DMS 273 treated with DMSO at 0.1 percent for 48 hours (cell line): ENCODE data around the gene HAPLN3.

Experiments
- DNase-seq: peaks from one replicate; lab custom pipeline; 2025; lab: John Stamatoyannopoulos, UW

Gene HAPLN3

GRCh38 chr15:88859550-88859949 lies 35.8 kb downstream of the HAPLN3 start:
- no peak for DNase-seq

DNA sequence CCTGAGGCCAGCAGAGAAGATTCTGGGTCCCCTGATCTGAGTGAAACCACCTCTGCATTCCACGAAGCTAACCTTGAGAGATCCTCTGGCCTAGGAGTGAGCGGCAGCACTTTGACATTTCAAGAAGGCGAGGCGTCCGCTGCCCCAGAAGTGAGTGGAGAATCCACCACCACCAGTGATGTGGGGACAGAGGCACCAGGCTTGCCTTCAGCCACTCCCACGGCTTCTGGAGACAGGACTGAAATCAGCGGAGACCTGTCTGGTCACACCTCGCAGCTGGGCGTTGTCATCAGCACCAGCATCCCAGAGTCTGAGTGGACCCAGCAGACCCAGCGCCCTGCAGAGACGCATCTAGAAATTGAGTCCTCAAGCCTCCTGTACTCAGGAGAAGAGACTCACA lies 36.4 kb downstream of the HAPLN3 start:
- DNase-seq = no peak

DNA sequence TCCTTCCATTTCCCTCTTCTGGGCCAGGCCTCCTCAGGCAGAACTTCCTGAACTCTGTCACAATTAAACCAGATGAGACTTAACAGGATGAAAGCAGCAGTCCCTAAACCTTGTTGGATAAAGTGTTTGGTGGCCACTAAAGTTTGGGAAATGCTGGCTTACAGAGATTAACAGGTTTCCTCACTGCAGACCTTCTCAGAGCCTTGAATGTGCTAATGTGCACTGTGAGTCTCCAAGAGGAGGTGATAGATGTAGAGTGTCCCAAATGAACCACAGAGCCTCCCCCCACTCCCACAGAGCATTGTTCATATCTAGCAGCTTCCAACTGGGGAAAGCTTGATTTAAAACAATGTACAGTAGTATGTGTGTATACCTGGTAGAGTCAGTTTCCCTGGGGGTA lies 42.9 kb downstream of the HAPLN3 start:
- no peak for DNase-seq

GRCh38 chr15:88849376-88850072 lies 45.8 kb downstream of the HAPLN3 start:
- no peak for DNase-seq

GRCh38 chr15:88848203-88848602 lies 47.1 kb downstream of the HAPLN3 start:
- DNase-seq = no peak

DNA sequence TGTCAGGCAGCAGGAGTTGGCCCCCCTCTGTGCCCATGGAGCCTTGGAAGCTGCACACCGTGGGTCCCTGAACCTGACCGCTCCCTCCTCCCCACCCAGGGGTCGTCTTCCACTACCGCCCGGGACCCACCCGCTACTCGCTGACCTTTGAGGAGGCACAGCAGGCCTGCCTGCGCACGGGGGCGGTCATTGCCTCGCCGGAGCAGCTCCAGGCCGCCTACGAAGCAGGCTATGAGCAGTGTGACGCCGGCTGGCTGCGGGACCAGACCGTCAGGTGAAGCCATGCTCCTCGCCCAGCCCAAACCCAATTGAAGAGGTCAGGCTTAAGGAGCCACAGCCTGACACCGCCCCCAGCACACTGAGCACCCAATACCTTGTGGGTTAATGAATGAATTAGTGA lies 48.2 kb downstream of the HAPLN3 start:
- no peak for DNase-seq

DNA sequence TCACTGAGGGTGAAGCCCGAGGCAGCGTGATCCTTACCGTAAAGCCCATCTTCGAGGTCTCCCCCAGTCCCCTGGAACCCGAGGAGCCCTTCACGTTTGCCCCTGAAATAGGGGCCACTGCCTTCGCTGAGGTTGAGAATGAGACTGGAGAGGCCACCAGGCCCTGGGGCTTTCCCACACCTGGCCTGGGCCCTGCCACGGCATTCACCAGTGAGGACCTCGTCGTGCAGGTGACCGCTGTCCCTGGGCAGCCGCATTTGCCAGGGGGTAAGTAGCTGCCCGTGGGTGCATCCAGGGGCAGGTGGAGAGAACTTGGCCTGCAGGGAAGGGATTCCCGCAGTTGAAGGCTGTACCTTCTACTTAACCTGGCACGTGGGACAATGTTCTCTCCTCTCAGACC lies 49.7 kb downstream of the HAPLN3 start:
- no peak for DNase-seq

DNA sequence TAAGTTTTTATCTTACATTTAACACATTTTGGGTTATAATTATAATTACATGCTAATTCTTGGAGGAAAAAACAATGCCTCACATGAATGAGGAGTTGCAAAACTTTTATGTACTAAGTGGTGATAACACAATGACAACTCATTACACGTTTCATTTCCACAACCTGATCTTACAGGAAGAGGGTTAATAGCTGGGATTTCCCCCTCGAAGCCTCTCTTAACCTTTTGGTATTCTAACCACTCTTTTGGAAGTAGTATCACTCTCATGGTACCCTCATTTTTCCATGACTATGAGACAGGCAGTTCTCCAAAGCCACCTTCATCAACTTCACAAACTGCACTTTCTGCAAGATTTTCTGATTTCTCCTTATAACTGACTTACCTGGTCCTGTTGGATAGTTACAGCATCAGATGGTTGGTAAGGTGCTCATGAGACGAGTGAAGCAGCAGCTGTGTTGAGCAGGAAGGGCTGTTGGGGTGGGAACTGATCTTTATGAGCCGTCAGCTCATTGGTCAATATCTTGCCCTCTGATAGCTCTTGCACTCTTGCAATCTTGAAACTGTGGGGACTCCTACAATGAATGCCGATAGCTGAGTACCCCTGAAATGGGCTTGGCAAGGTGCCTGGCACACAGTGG lies 50.5 kb downstream of the HAPLN3 start:
- no peak for DNase-seq

GRCh38 chr15:88843334-88843733 lies 52.0 kb downstream of the HAPLN3 start:
- no peak for DNase-seq

GRCh38 chr15:88842156-88842555 lies 53.2 kb downstream of the HAPLN3 start:
- no peak for DNase-seq

DNA sequence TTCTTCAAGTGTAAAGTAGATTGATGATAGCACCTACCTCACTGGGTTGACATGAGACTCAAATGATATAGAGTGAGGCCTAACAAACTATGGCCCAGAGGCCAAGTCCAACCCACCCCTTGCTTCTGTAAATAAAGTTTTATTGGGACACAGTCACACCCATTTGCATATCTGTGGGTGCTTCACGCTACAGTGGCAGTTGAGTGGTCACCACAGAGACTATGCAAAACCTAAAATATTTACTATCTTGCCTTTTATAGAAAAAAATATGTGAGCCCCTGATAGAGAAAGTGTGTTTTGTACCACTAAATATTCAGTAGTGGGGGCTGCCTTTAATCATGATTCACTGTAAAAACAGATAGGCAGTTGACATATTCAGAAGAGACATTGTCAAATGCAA lies 54.1 kb downstream of the HAPLN3 start:
- DNase-seq = no peak

DNA sequence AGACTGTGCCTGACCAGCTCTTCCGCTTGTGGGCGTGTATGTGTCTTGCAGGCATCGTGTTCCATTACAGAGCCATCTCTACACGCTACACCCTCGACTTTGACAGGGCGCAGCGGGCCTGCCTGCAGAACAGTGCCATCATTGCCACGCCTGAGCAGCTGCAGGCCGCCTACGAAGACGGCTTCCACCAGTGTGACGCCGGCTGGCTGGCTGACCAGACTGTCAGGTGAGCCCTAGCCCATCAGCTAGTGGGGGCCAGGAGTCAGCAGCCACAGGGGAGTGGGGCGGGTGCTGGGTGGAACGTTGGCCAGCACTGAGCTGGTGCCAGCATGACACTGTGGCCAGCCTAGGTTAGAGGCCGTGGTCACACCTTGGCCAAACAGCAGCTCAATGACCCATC lies 55.4 kb downstream of the HAPLN3 start:
- DNase-seq = no peak

- no peak for DNase-seq
Measured at GRCh38 chr15:88839146-88839545, 56.2 kb downstream of the HAPLN3 start.

- DNase-seq = no peak
Measured at GRCh38 chr15:88838667-88839066, 56.7 kb downstream of the HAPLN3 start.

DNA sequence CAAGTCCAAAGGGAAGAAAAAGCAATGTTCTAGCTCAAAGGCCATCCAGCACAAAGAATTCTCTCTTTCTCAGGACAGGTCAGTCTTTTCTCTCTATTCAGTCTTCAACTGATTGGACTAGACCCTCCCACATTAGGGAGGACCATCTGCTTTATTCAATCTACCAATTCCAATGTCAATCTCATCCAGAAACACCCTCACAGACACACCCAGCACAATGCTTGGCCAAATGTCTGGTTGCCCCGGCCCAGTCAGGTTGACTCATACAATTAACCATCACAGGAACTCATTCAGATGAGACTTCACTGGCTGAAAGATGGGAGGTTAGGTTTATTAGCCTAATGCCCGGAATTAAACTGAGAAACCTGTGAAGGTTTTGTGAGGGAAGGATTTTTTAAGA lies 59.7 kb downstream of the HAPLN3 start:
- DNase-seq = no peak

DNA sequence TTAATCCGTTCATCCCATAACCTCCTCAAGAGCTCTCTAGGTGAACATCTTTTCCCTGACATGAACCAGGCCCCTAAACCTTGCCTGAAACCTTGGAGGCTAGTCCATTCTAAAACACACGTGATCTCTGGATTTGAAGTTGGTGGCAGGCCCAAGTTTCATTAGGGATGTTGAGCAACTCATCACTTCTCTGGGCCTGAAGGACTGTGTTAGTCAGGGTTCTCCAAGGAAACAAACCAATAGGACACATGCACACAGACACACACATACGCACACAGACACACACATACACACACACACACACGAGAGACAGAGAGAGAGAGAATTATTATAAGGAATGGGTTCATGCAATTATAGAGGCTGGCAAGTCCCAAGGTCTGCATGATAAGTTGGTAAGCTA lies 60.2 kb downstream of the HAPLN3 start:
- no peak for DNase-seq

GRCh38 chr15:88834211-88834812 lies 61.0 kb downstream of the HAPLN3 start:
- no peak for DNase-seq

DNA sequence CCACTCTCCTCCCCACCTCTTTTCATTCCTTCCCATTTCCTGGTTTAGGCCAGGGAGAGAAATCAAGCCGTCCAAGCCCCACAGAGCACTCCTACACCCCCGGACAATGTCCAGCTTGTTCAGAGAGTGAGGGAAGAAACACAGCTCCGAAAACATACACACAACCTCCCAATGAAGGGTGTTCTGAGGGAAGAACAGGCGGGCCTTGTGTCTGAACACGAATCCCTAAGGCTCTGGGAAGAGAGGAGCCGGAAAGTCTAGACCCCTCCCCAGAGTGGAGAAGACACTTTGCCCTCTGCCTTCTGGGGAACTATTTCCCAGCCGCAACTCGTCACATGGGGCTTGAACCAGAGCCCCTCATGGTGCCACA lies 61.6 kb downstream of the HAPLN3 start:
- DNase-seq = no peak

DNA sequence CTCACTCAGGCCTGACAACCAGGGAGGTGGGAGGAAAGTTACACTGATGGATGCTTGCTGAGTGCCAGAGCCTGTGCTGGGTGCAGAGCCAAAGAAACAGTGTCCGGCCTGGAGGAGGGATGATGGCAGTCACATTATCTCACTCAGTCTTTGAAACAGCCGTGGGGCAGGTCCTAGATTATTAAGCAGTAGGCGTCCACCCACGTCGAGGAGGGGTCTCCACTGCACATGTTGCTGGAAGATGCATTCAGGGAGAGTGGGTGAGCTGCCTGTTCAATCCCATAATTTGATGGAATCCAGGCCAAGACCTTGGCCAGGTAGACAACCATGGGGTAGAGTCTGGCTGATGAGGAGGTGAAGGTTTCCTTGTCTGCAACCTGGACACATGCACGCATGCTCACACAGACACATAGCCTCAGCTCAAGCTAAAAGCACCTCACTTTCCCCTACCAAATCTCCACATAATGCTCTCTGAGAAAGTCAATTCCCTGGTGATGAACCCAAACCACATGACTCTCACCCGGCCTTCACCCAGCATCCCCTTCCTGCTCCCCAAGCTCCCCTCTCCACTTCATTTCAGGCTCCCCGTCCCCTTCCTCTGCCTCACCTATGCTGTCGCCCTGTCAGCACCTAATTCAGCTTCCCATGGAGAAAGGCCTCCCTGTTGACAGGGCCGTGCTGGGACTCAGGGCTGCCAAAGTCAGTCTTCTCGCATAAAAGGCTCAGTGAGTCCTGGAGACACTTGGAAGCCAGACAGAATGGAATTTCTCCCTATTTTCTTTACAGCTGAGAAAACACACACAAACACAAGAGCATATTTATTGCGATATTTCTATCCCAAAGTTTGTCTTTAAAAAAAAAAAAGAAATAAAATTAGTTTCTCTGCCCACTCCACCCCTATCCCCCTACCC lies 62.3 kb downstream of the HAPLN3 start:
- DNase-seq = no peak

DNA sequence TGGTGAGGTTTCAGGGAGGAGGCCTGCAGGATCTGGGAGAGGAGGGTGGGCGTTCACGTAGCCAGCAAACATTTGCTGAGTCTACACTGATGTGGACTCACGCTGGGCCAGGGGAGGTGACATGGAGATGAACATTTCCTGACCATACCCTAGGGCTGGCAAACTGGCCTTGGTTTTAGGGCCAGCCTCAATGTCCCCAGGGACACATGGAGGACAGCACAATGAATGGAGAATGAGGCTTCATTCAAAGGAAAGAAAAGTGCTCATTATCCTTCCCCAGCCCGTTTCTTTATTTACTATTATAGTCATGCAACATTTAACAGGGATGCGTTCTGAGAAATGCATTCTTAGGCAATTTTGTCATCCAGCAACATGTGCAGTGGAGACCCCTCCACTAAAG lies 65.3 kb downstream of the HAPLN3 start:
- no peak for DNase-seq

GRCh38 chr15:88828791-88829190 lies 66.6 kb downstream of the HAPLN3 start:
- no peak for DNase-seq
